SK-N-SH treated with all-trans-retinoic acid at 6 μM for 48 hours (cell line): ENCODE measurements around the gene KRTAP1-3.

Experiments used
- BACH2 ChIP-seq: fragments of 250-450 bp; sonication (Bioruptor Pico); IDR thresholded peaks from 2 replicates; pipeline ENCODE4 v1.9.0; 2021; ENCODE audit warnings: mild to moderate bottlenecking, borderline replicate concordance
- CREB5 ChIP-seq: fragments of 250-450 bp; sonication (Bioruptor Pico); IDR thresholded peaks from 2 replicates; pipeline ENCODE4 v1.5.1; 2020; ENCODE audit warnings: low read depth, mild to moderate bottlenecking, moderate library complexity
- ESRRG ChIP-seq: fragments of 250-450 bp; sonication (Bioruptor Pico); IDR thresholded peaks from 2 replicates; pipeline ENCODE4 v1.6.1; 2021; ENCODE audit warnings: mild to moderate bottlenecking
- PATZ1 ChIP-seq: fragments of 250-450 bp; sonication (Bioruptor Pico); IDR thresholded peaks from 2 replicates; pipeline ENCODE4 v1.8.0; 2020; ENCODE audit warnings: mild to moderate bottlenecking, moderate library complexity, borderline replicate concordance
- RARB ChIP-seq: fragments of 250-450 bp; sonication (Bioruptor Pico); IDR thresholded peaks from 2 replicates; pipeline ENCODE4 v1.8.0; 2021; ENCODE audit warnings: mild to moderate bottlenecking, moderate library complexity
- TOX ChIP-seq: fragments of 250-450 bp; sonication (Bioruptor Pico); IDR thresholded peaks from 2 replicates; pipeline ENCODE4 v1.8.0; 2021; ENCODE audit warnings: mild to moderate bottlenecking, moderate library complexity, borderline replicate concordance
- ZFP3 ChIP-seq: fragments of 250-450 bp; sonication (Bioruptor Pico); IDR thresholded peaks from 2 replicates; pipeline ENCODE4 v1.5.0; 2020; ENCODE audit warnings: mild to moderate bottlenecking, moderate library complexity
- ZFP30 ChIP-seq: fragments of 450-650 bp; formaldehyde crosslinking; IDR thresholded peaks from 2 replicates; pipeline ENCODE4 v1.5.0; 2022; ENCODE audit warnings: mild to moderate bottlenecking, moderate library complexity
- ZNF70 ChIP-seq: fragments of 450-650 bp; formaldehyde crosslinking; IDR thresholded peaks from 2 replicates; pipeline ENCODE4 v1.5.0; 2020; ENCODE audit warnings: mild to moderate bottlenecking, moderate library complexity
- ZNF8 ChIP-seq: fragments of 450-650 bp; formaldehyde crosslinking; IDR thresholded peaks from 2 replicates; pipeline ENCODE4 v1.5.0; 2020; ENCODE audit warnings: mild to moderate bottlenecking, moderate library complexity

- no peak for TF ChIP-seq ZNF70 (CRISPR knock-in tag)
- no peak for TF ChIP-seq ESRRG (CRISPR knock-in tag)
- no peak for TF ChIP-seq ZFP30 (CRISPR knock-in tag)
- TF ChIP-seq RARB, result no peak
- TF ChIP-seq ZFP3 (CRISPR knock-in tag), result no peak
- TF ChIP-seq PATZ1, result no peak
- TF ChIP-seq TOX (CRISPR knock-in tag), result no peak
- no peak for TF ChIP-seq CREB5 (CRISPR knock-in tag)
- TF ChIP-seq ZNF8, result no peak
- no peak for TF ChIP-seq BACH2
Measured at GRCh38 chr17:41048441-41048840, 13.8 kb upstream of the KRTAP1-3 start.
